SU-DHL-6 (cell line): Measurements from ENCODE around the gene SLC22A4.

Source experiments
- H2AFZ ChIP-seq: fragments of 200-600 bp; sonication (generic); 2 replicates; pipeline ENCODE4 v1.6.1; 2014; ENCODE audit warnings: low read depth, mild to moderate bottlenecking, moderate library complexity, mixed read lengths, antibody characterized with exemption, low read length; ENCODE audit not compliant: severe bottlenecking
- H3F3A ChIP-seq: fragments of 200-600 bp; shearing (Covaris generic); 2 replicates; pipeline ENCODE4 v1.6.0; 2016; ENCODE audit warnings: antibody characterized with exemption, mild to moderate bottlenecking; ENCODE audit not compliant: insufficient read depth
- H3K27ac ChIP-seq: fragments of 200-600 bp; sonication (generic); 2 replicates; pipeline ENCODE4 v1.5.1; 2016; ENCODE audit warnings: low read depth, mild to moderate bottlenecking, low read length, moderate library complexity, mixed read lengths
- H3K27me3 ChIP-seq: fragments of 200-600 bp; sonication (generic), shearing (Covaris generic); 2 replicates; pipeline ENCODE4 v1.6.0; 2014; ENCODE audit warnings: mild to moderate bottlenecking, low read length
- H3K36me3 ChIP-seq: fragments of 200-600 bp; sonication (generic); 2 replicates; pipeline ENCODE4 v1.6.1; 2014; ENCODE audit warnings: mild to moderate bottlenecking, low read length, mixed read lengths
- H3K4me2 ChIP-seq: fragments of 300-600, 200-600 bp; shearing (Covaris generic), sonication (generic); 2 replicates; pipeline ENCODE4 v1.6.0; 2014; ENCODE audit warnings: low read length, low read depth, mild to moderate bottlenecking; ENCODE audit not compliant: poor library complexity, severe bottlenecking
- H3K4me3 ChIP-seq: fragments of 200-600 bp; sonication (generic); 2 replicates; pipeline ENCODE4 v1.5.1; 2014; ENCODE audit warnings: antibody characterized with exemption, low read length, mild to moderate bottlenecking, mixed read lengths; ENCODE audit not compliant: insufficient read depth, poor library complexity, severe bottlenecking
- H3K79me2 ChIP-seq: fragments of 200-600 bp; sonication (generic); 2 replicates; pipeline ENCODE4 v1.6.1; 2014; ENCODE audit warnings: mild to moderate bottlenecking, low read length, moderate library complexity; ENCODE audit not compliant: insufficient read depth
- H3K9ac ChIP-seq: fragments of 200-600 bp; sonication (generic); 2 replicates; pipeline ENCODE4 v1.7.0; 2014; ENCODE audit warnings: mild to moderate bottlenecking, low read length
- H3K9me2 ChIP-seq: fragments of 200-600 bp; sonication (generic); replicated peaks from 2 replicates; pipeline ENCODE4 v1.6.1; 2014; ENCODE audit warnings: low read length; ENCODE audit not compliant: insufficient read depth
- H3K9me3 ChIP-seq: fragments of 200-600 bp; sonication (generic); 2 replicates; pipeline ENCODE4 v1.6.1; 2014; ENCODE audit warnings: low read length, mixed read lengths; ENCODE audit not compliant: insufficient read depth
- H4K20me1 ChIP-seq: fragments of 200-600 bp; sonication (generic); 2 replicates; pipeline ENCODE4 v1.6.1; 2014; ENCODE audit warnings: low read depth, mild to moderate bottlenecking, antibody characterized with exemption, low read length, moderate library complexity, mixed read lengths
- EZH2phosphoT487 ChIP-seq: fragments of 200-600 bp; sonication (generic), shearing (Covaris generic); conservative IDR thresholded peaks from 2 replicates; pipeline ENCODE4 v1.6.1; 2018; ENCODE audit warnings: mild to moderate bottlenecking, antibody characterized with exemption, low read length, moderate library complexity, mixed read lengths
- TF ChIP-seq, protein P1 (sequence below): fragments of 200-600 bp; sonication (generic); IDR thresholded peaks from one replicate; pipeline ENCODE4 v1.5.1; 2017; ENCODE audit warnings: antibody characterized with exemption, mild to moderate bottlenecking, low read length, moderate library complexity; ENCODE audit not compliant: insufficient read depth, poor library complexity, severe bottlenecking

Gene SLC22A4

DNA sequence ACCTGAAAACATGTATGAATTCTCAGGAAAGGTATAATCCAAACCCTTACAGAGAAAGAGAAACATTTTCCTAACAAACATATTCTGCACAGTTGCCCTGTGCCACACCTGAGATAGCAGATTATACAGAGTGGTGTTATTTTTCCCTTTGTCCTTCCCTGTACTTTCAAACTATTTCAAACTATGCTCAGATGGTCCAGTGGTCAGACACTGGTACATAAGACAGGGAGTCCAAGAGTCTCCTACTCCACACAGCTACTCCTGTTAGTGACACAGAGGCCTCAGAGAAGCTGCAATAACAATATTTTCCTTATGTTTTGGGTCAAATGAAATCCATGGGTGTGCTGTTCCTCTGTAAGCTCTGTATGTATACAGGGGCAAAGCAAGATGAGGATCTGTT lies 45.3 kb downstream of the SLC22A4 start:
- TF ChIP-seq EZH2phosphoT487: no peak
- TF ChIP-seq, protein P1, sequence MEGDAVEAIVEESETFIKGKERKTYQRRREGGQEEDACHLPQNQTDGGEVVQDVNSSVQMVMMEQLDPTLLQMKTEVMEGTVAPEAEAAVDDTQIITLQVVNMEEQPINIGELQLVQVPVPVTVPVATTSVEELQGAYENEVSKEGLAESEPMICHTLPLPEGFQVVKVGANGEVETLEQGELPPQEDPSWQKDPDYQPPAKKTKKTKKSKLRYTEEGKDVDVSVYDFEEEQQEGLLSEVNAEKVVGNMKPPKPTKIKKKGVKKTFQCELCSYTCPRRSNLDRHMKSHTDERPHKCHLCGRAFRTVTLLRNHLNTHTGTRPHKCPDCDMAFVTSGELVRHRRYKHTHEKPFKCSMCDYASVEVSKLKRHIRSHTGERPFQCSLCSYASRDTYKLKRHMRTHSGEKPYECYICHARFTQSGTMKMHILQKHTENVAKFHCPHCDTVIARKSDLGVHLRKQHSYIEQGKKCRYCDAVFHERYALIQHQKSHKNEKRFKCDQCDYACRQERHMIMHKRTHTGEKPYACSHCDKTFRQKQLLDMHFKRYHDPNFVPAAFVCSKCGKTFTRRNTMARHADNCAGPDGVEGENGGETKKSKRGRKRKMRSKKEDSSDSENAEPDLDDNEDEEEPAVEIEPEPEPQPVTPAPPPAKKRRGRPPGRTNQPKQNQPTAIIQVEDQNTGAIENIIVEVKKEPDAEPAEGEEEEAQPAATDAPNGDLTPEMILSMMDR: no peak
- Histone ChIP-seq H3K4me2 (no peak overlapping the region), H3K9ac (no peak overlapping the region), H3K36me3 (no peaks in the 10 kb centered on the region), H2AFZ (no peak overlapping the region), H3K79me2 (no peaks in the 10 kb centered on the region), H4K20me1 (no peaks in the 10 kb centered on the region), H3K27me3 (no peaks in the 10 kb centered on the region), H3K27ac (no peak overlapping the region), H3K4me3 (no peak overlapping the region), H3F3A (no peaks in the 10 kb centered on the region), H3K9me2 (no peaks in the 10 kb centered on the region), H3K9me3 (no peaks in the 10 kb centered on the region)

DNA sequence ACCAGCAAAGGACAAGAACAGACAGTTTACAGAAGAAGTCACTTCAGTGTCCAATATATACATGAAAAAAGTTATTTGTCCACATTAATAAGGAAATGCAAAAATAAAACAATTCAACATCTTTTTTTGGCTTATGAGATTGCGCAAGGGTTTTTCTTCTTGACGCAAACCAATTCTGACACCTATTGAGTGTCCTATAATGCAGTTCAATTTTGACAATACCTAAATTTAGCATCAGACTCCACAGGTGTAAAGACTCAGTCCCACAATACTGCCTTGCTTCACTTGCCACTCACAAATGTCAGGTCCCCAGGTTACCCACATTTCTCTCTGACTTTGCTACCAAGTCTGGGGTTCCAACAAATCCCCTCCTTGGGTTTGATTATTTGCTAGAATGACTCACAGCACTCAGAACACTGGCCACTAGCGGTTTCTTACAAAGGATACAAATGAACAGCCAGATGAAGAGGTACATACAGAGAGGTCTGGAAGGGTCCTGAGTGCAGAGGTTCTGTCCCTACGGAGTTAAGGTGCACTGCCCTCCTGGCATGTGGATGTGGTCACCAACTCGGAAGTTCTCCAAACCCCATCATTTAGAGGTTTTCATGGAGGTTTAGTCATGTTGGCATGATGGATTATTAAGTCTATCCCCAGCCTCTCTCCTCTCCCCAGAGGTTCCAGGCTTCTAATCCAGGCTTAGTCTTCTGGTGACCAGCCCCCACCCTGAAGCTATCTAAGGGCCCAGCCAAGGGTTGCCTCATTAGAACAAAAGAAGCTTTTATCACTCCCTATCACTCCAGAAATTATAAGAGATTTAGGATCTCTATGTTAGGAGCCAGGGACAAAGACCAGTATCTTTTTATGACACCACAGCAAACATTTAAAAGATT lies 48.3 kb downstream of the SLC22A4 start:
- H3K36me3 ChIP-seq: no peaks in the 10 kb centered on the region
- H3K79me2 ChIP-seq: no peaks in the 10 kb centered on the region
- H3K9me3 ChIP-seq: no peaks in the 10 kb centered on the region
- H3K9me2 ChIP-seq: no peaks in the 10 kb centered on the region
- no peaks in the 10 kb centered on the region for H4K20me1 ChIP-seq
- H3K27ac ChIP-seq: no peak overlapping the region
- H3F3A ChIP-seq: no peaks in the 10 kb centered on the region
- no peak overlapping the region for H3K9ac ChIP-seq
- H3K27me3 ChIP-seq: no peaks in the 10 kb centered on the region
- H3K4me2 ChIP-seq: no peak overlapping the region
- H3K4me3 ChIP-seq: no peak overlapping the region
- H2AFZ ChIP-seq: no peak overlapping the region
- TF ChIP-seq EZH2phosphoT487: no peak
- TF ChIP-seq, protein P1: no peak

DNA sequence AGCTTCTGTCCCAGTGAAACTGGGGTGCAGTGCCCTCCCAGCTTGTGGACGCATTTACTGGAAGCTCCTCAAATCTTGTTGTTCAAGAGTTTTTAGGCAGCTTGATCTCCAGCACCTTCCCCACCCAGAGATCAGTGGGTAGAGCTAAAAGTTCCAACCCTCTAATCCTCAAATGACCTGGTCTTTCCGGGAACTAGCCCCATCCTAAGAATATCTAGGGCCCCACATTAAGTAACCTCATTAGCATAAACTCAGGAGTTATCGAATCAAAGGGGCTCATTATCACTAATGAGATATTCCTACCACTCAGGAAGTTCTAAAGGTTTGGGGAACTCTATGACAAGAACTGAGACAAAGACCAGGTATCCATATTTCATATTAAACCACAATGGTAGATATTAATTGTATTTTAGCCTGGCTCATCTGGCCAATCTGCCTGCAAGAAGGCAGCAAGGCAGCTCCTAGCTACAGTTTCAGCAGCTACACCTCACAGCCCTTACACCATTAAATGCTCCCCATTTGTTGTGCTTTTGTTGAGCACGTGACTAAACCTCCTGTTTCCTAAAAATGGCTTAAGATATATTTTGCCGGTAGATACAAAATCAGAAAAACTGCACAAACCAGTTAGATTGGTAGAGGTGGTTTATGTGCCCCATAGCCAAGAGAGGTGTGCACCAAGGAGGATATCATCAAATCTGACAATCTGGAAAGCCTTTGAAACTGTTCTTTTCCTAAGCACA lies 50.8 kb downstream of the SLC22A4 start:
- Histone ChIP-seq H3K9ac (no peak overlapping the region), H3K27ac (no peak overlapping the region), H3K79me2 (no peaks in the 10 kb centered on the region), H2AFZ (no peak overlapping the region), H3F3A (no peaks in the 10 kb centered on the region), H3K27me3 (no peaks in the 10 kb centered on the region), H3K9me2 (no peaks in the 10 kb centered on the region), H3K9me3 (no peaks in the 10 kb centered on the region), H3K4me3 (no peak overlapping the region), H4K20me1 (no peaks in the 10 kb centered on the region), H3K36me3 (no peaks in the 10 kb centered on the region), H3K4me2 (no peak overlapping the region)
- no peak for TF ChIP-seq EZH2phosphoT487
- TF ChIP-seq, protein P1: no peak
